Activated CD4-positive, alpha-beta memory T cell treated with anti-CD3 and anti-CD28 coated beads, Interleukin-2, amount 10 ng/mL, durations not matched to agents 7 days and 5 days (primary cell): Measurements from ENCODE around the gene ACD. TPM values are rescaled to one million over a fixed set of nuclear protein-coding genes. Genes with fewer than 3 reads are reported as not detected.

Experiments
- CTCF ChIA-PET: fragments of 350-600 bp; sonication (Branson Sonifier 250); formaldehyde crosslinking; loops from one replicate; lab custom pipeline; 2021; ENCODE audit warnings: antibody characterized with exemption, inconsistent platforms; lab: Charles Lee
- POLR2A ChIA-PET: fragments of 350-600 bp; sonication (Branson Sonifier 250); formaldehyde crosslinking; loops from one replicate; lab custom pipeline; 2021; ENCODE audit warnings: antibody characterized with exemption; lab: Charles Lee
- DNase-seq: peaks from one replicate; pipeline ENCODE4 v3.0.0-alpha.2; 2020
- H3K27ac Mint-ChIP-seq: one replicate; pipeline ENCODE4 v1.8.0; 2021; ENCODE audit warnings: mild to moderate bottlenecking, mixed read lengths
- H3K27me3 Mint-ChIP-seq: one replicate; pipeline ENCODE4 v1.8.0; 2021; ENCODE audit warnings: mixed read lengths
- H3K36me3 Mint-ChIP-seq: one replicate; pipeline ENCODE4 v1.8.0; 2021; ENCODE audit warnings: low read depth, mixed read lengths
- H3K4me1 Mint-ChIP-seq: one replicate; pipeline ENCODE4 v1.8.0; 2021; ENCODE audit warnings: mixed read lengths
- H3K4me3 Mint-ChIP-seq: one replicate; pipeline ENCODE4 v1.8.0; 2021; ENCODE audit warnings: mild to moderate bottlenecking, mixed read lengths
- H3K9me3 Mint-ChIP-seq: one replicate; pipeline ENCODE4 v1.8.0; 2021; ENCODE audit warnings: mixed read lengths
- total RNA-seq, 2 experiments: library from RNA; stranded (reverse); gene quantifications; one replicate each; pipeline ENCODE4 v1.2.3, GENCODE V29; 2021

ACD gene
- total RNA-seq, 2 experiments from 2014 or later = 43.5 to 44.1 TPM

- Mint-ChIP-seq H3K27ac (no peak overlapping the region), H3K4me3 (peak overlapping the region; percentile 89), H3K9me3 (no peaks in the 10 kb centered on the region), H3K36me3 (peaks cover 37% of the 10 kb centered on the region), H3K27me3 (no peaks in the 10 kb centered on the region), H3K4me1 (peaks cover 31% of the 10 kb centered on the region)
- no peak for DNase-seq
- POLR2A ChIA-PET = interaction anchor here (0.9 to 6.6 kb wide), 10 partner anchors 7 to 177 kb away, joined by 3 to 109 read pairs (median 4); partner anchors contain the start of genes ATP6V0D1, CARMIL2, CTCF and GFOD2
- CTCF ChIA-PET = interaction anchor here (1.2 to 16.7 kb wide), 7 partner anchors 9 to 176 kb away, joined by 3 to 179 read pairs (median 4); partner anchors contain the start of gene CARMIL2
Measured at GRCh38 chr16:67657751-67658518, 2.1 kb downstream of the ACD start.

GRCh38 chr16:67657017-67657608 is 2.9 kb downstream of the ACD start:
- Mint-ChIP-seq H3K4me1 (peaks cover 31% of the 10 kb centered on the region), H3K9me3 (no peaks in the 10 kb centered on the region), H3K36me3 (peaks cover 40% of the 10 kb centered on the region), H3K4me3 (no peak overlapping the region), H3K27ac (no peak overlapping the region), H3K27me3 (no peaks in the 10 kb centered on the region)
- POLR2A ChIA-PET = interaction anchor here (1.3 to 6.6 kb wide), 5 partner anchors 10 to 176 kb away, joined by 3 to 109 read pairs (median 5); partner anchors contain the start of genes ATP6V0D1, CARMIL2 and CTCF
- no peak for DNase-seq
- CTCF ChIA-PET = interaction anchor here (1.3 to 16.7 kb wide), 4 partner anchors 13 to 176 kb away, joined by 3 to 179 read pairs (median 36); partner anchors contain the start of gene CARMIL2

GRCh38 chr16:67656344-67657016 is 3.6 kb downstream of the ACD start:
- Mint-ChIP-seq H3K4me3 (no peak overlapping the region), H3K9me3 (no peaks in the 10 kb centered on the region), H3K4me1 (peaks cover 28% of the 10 kb centered on the region), H3K27ac (no peak overlapping the region), H3K36me3 (peaks cover 46% of the 10 kb centered on the region), H3K27me3 (no peaks in the 10 kb centered on the region)
- ChIA-PET CTCF (no interaction called here), POLR2A (interaction anchor here (1.5 to 6.6 kb wide), 3 partner anchors 10 to 175 kb away, joined by 3 to 109 read pairs (median 71); partner anchors contain the start of genes ATP6V0D1, CARMIL2 and CTCF)
- DNase-seq = no peak

GRCh38 chr16:67655363-67655762 is 4.7 kb downstream of the ACD start:
- DNase-seq = no peak
- POLR2A ChIA-PET = interaction anchor here (6.0 to 6.6 kb wide), 2 partner anchors 9 to 93 kb away, joined by 71 to 109 read pairs; partner anchors contain the start of genes CARMIL2 and CTCF
- Mint-ChIP-seq H3K4me3 (no peak overlapping the region), H3K27me3 (no peaks in the 10 kb centered on the region), H3K4me1 (peaks cover 26% of the 10 kb centered on the region), H3K27ac (peak overlapping the region; percentile 5), H3K9me3 (no peaks in the 10 kb centered on the region), H3K36me3 (peaks cover 54% of the 10 kb centered on the region)
- CTCF ChIA-PET = no interaction called here

- DNase-seq = no peak
- CTCF ChIA-PET = no interaction called here
- Mint-ChIP-seq H3K36me3 (peaks cover 58% of the 10 kb centered on the region), H3K27ac (no peak overlapping the region), H3K9me3 (no peaks in the 10 kb centered on the region), H3K27me3 (no peaks in the 10 kb centered on the region), H3K4me1 (peaks cover 24% of the 10 kb centered on the region), H3K4me3 (no peak overlapping the region)
- POLR2A ChIA-PET = no interaction called here
Measured at GRCh38 chr16:67654403-67654911, 5.6 kb downstream of the ACD start.

- POLR2A ChIA-PET = no interaction called here
Measured at GRCh38 chr16:67653789-67654402, 6.2 kb downstream of the ACD start.

GRCh38 chr16:67653128-67653788 is 6.8 kb downstream of the ACD start:
- H3K9me3 Mint-ChIP-seq = no peaks in the 10 kb centered on the region
- H3K27me3 Mint-ChIP-seq = no peaks in the 10 kb centered on the region
- ChIA-PET POLR2A (interaction anchor here (0.7 kb wide), 1 partner anchor 90 kb away, joined by 3 read pairs; no protein-coding TSS in a partner anchor), CTCF (no interaction called here)
- H3K36me3 Mint-ChIP-seq = peaks cover 63% of the 10 kb centered on the region
- H3K27ac Mint-ChIP-seq = no peak overlapping the region
- no peak for DNase-seq
- H3K4me3 Mint-ChIP-seq = no peak overlapping the region
- peaks cover 15% of the 10 kb centered on the region for H3K4me1 Mint-ChIP-seq

More at GRCh38 chr16:67653789-67654402, 6.2 kb downstream of the ACD start:
- no peak overlapping the region for H3K4me3 Mint-ChIP-seq
- CTCF ChIA-PET = no interaction called here
- no peaks in the 10 kb centered on the region for H3K9me3 Mint-ChIP-seq
- H3K36me3 Mint-ChIP-seq = peaks cover 59% of the 10 kb centered on the region
- H3K4me1 Mint-ChIP-seq = peaks cover 20% of the 10 kb centered on the region
- DNase-seq = no peak
- no peaks in the 10 kb centered on the region for H3K27me3 Mint-ChIP-seq
- H3K27ac Mint-ChIP-seq = peak overlapping the region; percentile 40

GRCh38 chr16:67652578-67653127 is 7.4 kb downstream of the ACD start:
- ChIA-PET CTCF (interaction anchor here (2.5 kb wide), 1 partner anchor 132 kb away, joined by 11 read pairs; no protein-coding TSS in a partner anchor), POLR2A (interaction anchor here (0.7 kb wide), 1 partner anchor 90 kb away, joined by 3 read pairs; no protein-coding TSS in a partner anchor)
- no peak for DNase-seq
- H3K9me3 Mint-ChIP-seq = no peaks in the 10 kb centered on the region
- H3K27ac Mint-ChIP-seq = no peak overlapping the region
- H3K36me3 Mint-ChIP-seq = peaks cover 59% of the 10 kb centered on the region
- no peak overlapping the region for H3K4me3 Mint-ChIP-seq
- peaks cover 10% of the 10 kb centered on the region for H3K4me1 Mint-ChIP-seq
- H3K27me3 Mint-ChIP-seq = no peaks in the 10 kb centered on the region

- Mint-ChIP-seq H3K36me3 (peaks cover 61% of the 10 kb centered on the region), H3K4me1 (peaks cover 14% of the 10 kb centered on the region), H3K4me3 (no peak overlapping the region), H3K27ac (no peak overlapping the region), H3K9me3 (no peaks in the 10 kb centered on the region), H3K27me3 (no peaks in the 10 kb centered on the region)
- ChIA-PET CTCF (interaction anchor here (1.0 to 2.5 kb wide), 2 partner anchors 89 to 131 kb away, joined by 3 to 11 read pairs; no protein-coding TSS in a partner anchor), POLR2A (interaction anchor here (2.4 kb wide), 1 partner anchor 8 kb away, joined by 16 read pairs; the partner anchor contains the start of genes ACD and PARD6A)
- no peak for DNase-seq
Measured at GRCh38 chr16:67651847-67652246, 8.2 kb downstream of the ACD start.

GRCh38 chr16:67651039-67651438 is 9.0 kb downstream of the ACD start:
- ChIA-PET POLR2A (interaction anchor here (1.0 to 2.4 kb wide), 2 partner anchors 9 to 114 kb away, joined by 3 to 16 read pairs; partner anchors contain the start of genes ACD and PARD6A), CTCF (interaction anchor here (1.0 to 2.5 kb wide), 2 partner anchors 88 to 130 kb away, joined by 3 to 11 read pairs; no protein-coding TSS in a partner anchor)
- no peak overlapping the region for H3K27ac Mint-ChIP-seq
- H3K9me3 Mint-ChIP-seq = no peaks in the 10 kb centered on the region
- no peak overlapping the region for H3K4me3 Mint-ChIP-seq
- H3K4me1 Mint-ChIP-seq = peaks cover 21% of the 10 kb centered on the region
- H3K27me3 Mint-ChIP-seq = no peaks in the 10 kb centered on the region
- peaks cover 63% of the 10 kb centered on the region for H3K36me3 Mint-ChIP-seq
- DNase-seq = no peak

- no peak overlapping the region for H3K27ac Mint-ChIP-seq
- no peak for DNase-seq
- POLR2A ChIA-PET = interaction anchor here (2.4 kb wide), 1 partner anchor 10 kb away, joined by 16 read pairs; the partner anchor contains the start of genes ACD and PARD6A
Measured at GRCh38 chr16:67650023-67650422, 10.0 kb downstream of the ACD start.

More at GRCh38 chr16:67650023-67650422, 10.0 kb downstream of the ACD start:
- Mint-ChIP-seq H3K36me3 (peaks cover 59% of the 10 kb centered on the region), H3K27me3 (no peaks in the 10 kb centered on the region), H3K4me1 (peaks cover 25% of the 10 kb centered on the region), H3K4me3 (no peak overlapping the region), H3K9me3 (no peaks in the 10 kb centered on the region)
- CTCF ChIA-PET = interaction anchor here (0.5 to 2.5 kb wide), 2 partner anchors 80 to 129 kb away, joined by 3 to 11 read pairs; no protein-coding TSS in a partner anchor
